ENCODE results near the gene ERICH4.
"Not testable (repeated sequence)": the region's sequence is repeated elsewhere in the genome, so short reads cannot be mapped to it uniquely, and the experiment has no call there.

The ERICH4 gene

DNA sequence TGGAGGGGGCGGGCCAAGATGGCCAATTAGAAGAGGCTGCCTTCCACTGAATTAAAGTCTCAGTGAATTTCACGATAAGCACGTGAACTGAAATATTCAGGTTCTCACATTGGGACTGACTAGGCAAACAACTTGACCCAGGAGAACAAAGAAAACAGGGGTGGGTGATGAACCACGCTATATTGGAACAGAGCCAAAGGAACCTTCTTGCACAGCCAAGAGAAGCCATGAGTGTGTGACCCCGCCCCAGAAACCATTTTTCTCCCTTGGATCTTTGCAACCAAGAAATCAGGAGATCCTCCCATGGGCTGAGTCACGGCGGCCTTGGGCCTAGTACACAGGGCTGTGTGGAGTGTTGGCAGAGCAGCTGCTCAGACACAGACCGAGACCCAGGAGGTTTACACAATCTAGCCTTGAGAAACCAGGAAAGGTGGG, 36.8 kb downstream of the ERICH4 start:
- DNase-seq: no peak

DNA sequence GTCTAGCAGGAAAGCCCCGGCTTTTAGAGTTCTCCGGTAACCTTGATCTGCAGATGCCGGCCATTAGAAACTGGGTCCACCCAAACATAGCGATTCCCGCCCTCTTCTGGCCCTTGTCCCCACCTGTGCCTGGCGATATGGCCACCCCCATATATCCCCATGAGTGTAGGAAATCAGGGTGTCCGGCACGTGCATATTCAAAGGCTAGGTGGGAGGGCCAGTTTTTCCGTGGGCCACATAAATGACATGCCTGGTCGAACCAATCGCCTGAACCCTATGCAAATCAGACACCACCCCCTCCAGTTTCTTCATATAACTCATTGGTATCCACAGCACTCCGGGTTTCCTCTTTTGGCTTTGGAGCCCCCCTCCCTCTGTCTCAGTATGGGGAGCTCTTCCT, 37.4 kb downstream of the ERICH4 start:
- no peak for DNase-seq

DNA sequence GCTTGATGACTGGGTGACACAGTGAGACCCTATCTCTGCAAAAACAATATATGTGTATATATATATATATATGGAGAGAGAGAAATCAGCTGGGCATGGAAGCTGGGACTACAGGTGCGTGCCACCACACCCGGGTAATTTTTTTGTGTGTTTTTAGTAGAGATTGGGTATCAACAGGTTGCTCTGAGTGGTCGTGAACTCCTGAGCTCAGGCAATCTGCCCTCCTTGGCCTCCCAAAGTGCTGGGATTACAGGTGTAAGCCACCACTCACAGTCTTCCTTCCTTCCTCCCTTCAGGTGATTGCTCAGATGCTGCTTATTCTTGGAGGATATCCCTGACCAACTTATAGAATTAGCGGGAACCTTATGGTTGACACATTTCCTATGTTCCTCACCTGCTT, 41.9 kb downstream of the ERICH4 start:
- no peak for DNase-seq

DNA sequence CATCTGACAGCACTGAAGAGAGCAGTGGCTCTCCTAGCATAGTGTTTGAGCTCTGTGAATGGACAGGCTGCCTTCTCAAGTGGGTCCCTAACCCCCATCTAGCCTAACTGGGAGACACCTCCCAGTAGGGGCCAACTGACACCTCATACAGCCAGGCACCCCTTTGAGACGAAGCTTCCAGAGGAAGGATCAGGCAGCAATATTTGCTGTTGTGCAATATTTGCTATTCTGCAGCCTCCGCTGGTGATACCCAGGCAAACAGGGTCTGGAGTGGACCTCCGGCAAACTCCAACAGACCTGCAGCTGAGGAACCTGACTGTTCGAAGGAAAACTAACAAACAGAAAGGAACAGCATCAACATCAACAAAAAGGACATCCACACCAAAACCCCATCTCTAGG, 44.0 kb downstream of the ERICH4 start:
- DNase-seq: not testable (repeated sequence)

DNA sequence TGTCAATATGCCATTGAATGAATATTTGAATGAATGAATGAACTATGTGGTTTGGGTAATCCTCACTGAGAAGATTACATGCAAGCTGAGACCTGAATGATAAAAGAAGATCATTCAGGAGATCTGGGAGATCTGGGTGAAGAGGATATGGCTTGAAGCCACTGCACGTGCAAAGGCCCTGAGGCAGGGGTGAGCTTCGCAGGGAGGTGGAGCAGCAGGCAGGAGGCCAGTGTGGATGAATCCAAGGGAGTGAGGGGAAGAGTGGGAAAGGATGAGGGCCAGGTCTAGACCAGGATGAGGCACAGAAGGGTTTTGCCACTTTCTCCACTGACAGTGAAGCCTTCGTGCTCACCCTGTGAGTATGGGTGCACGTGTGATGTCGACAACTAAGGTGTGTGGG, 49.9 kb downstream of the ERICH4 start:
- no peak for DNase-seq
